HEK293T (cell line): ENCODE results near the gene AEN.

Source experiments
- CTCF ChIA-PET: fragments of 350-600 bp; formaldehyde crosslinking; extraction: SDS; loops from one replicate; lab custom pipeline; 2021; ENCODE audit warnings: antibody characterized with exemption, inconsistent platforms; lab: Yijun Ruan, JAX
- POLR2A ChIA-PET: fragments of 350-600 bp; formaldehyde crosslinking; extraction: SDS; loops from one replicate; lab custom pipeline; 2020; ENCODE audit warnings: antibody characterized with exemption, inconsistent platforms; lab: Yijun Ruan, JAX
- DNase-seq: peaks from one replicate; pipeline ENCODE4 v3.0.0; 2012; ENCODE audit warnings: mixed read lengths; ENCODE audit errors: extremely low spot score
- ARNT ChIP-seq: fragments of 450-650 bp; IDR thresholded peaks from 2 replicates; pipeline ENCODE4 v1.6.1; 2017; ENCODE audit warnings: mild to moderate bottlenecking
- BHLHE40 ChIP-seq: fragments of 450-650 bp; IDR thresholded peaks from 2 replicates; pipeline ENCODE4 v1.6.1; 2016; ENCODE audit warnings: mild to moderate bottlenecking, moderate library complexity, borderline replicate concordance
- CTBP1 ChIP-seq: fragments of 450-650 bp; IDR thresholded peaks from 2 replicates; pipeline ENCODE4 v1.6.1; 2016; ENCODE audit warnings: borderline replicate concordance
- ELF4 ChIP-seq: fragments of 450-650 bp; IDR thresholded peaks from 2 replicates; pipeline ENCODE4 v1.6.1; 2017; ENCODE audit warnings: antibody characterized with exemption
- FOXA1 ChIP-seq: fragments of 450-650 bp; IDR thresholded peaks from 2 replicates; pipeline ENCODE4 v1.6.1; 2016; ENCODE audit warnings: mild to moderate bottlenecking
- FOXK2 ChIP-seq: fragments of 450-650 bp; IDR thresholded peaks from 2 replicates; pipeline ENCODE4 v1.6.1; 2016; ENCODE audit warnings: mild to moderate bottlenecking
- FOXM1 ChIP-seq: fragments of 450-650 bp; IDR thresholded peaks from 2 replicates; pipeline ENCODE4 v1.6.1; 2017; ENCODE audit warnings: mild to moderate bottlenecking, borderline replicate concordance
- HDGF ChIP-seq: fragments of 450-650 bp; IDR thresholded peaks from 2 replicates; pipeline ENCODE4 v1.6.1; 2017; ENCODE audit warnings: antibody characterized with exemption, borderline replicate concordance
- L3MBTL2 ChIP-seq: fragments of 450-650 bp; conservative IDR thresholded peaks from 2 replicates; pipeline ENCODE4 v1.6.1; 2016; ENCODE audit warnings: mild to moderate bottlenecking
- LEF1 ChIP-seq: fragments of 450-650 bp; IDR thresholded peaks from 2 replicates; pipeline ENCODE4 v1.6.1; 2017; ENCODE audit warnings: mild to moderate bottlenecking, borderline replicate concordance
- NFRKB ChIP-seq: fragments of 450-650 bp; IDR thresholded peaks from 2 replicates; pipeline ENCODE4 v1.6.1; 2016; ENCODE audit warnings: mild to moderate bottlenecking, moderate library complexity
- PKNOX1 ChIP-seq: fragments of 450-650 bp; IDR thresholded peaks from 2 replicates; pipeline ENCODE4 v1.6.1; 2016
- SP1 ChIP-seq: fragments of 450-650 bp; IDR thresholded peaks from 2 replicates; pipeline ENCODE4 v1.6.1; 2017
- SUZ12 ChIP-seq: fragments of 450-650 bp; IDR thresholded peaks from 2 replicates; pipeline ENCODE4 v1.6.1; 2016; ENCODE audit warnings: mild to moderate bottlenecking
- TARDBP ChIP-seq: fragments of 450-650 bp; IDR thresholded peaks from 2 replicates; pipeline ENCODE4 v1.6.1; 2016
- ZNF384 ChIP-seq: fragments of 450-650 bp; IDR thresholded peaks from 2 replicates; pipeline ENCODE4 v1.6.1; 2016

The AEN gene

GRCh38 chr15:88652456-88653199, 31.5 kb downstream of the AEN start:
- POLR2A ChIA-PET, result no interaction called here
- TF ChIP-seq LEF1 (no peak), NFRKB (no peak), FOXK2 (no peak), HDGF (no peak), FOXA1 (no peak), BHLHE40 (no peak), SP1 (no peak), ZNF384 (no peak), FOXM1 (no peak), TARDBP (no peak), PKNOX1 (no peak), CTBP1 (no peak), ELF4 (no peak), SUZ12 (no peak)
- CTCF ChIA-PET, result no interaction called here
- DNase-seq, result no peak

GRCh38 chr15:88653200-88654064, 32.3 kb downstream of the AEN start:
- ChIA-PET CTCF (interaction anchor here (1.1 to 1.2 kb wide), 2 partner anchors 29 to 178 kb away, joined by 3 to 4 read pairs; no protein-coding TSS in a partner anchor), POLR2A (interaction anchor here (0.7 kb wide), 1 partner anchor 922 kb away, joined by 3 read pairs; the partner anchor contains the start of gene TICRR)
- no peak for TF ChIP-seq FOXK2
- TF ChIP-seq CTBP1, result no peak
- TF ChIP-seq ARNT, result no peak
- TF ChIP-seq SP1, result no peak
- no peak for TF ChIP-seq ZNF384
- no peak for TF ChIP-seq FOXA1
- no peak for TF ChIP-seq L3MBTL2
- TF ChIP-seq TARDBP, result no peak
- TF ChIP-seq BHLHE40, result no peak
- TF ChIP-seq NFRKB, result no peak
- TF ChIP-seq ELF4, result no peak
- TF ChIP-seq FOXM1, result no peak
- TF ChIP-seq PKNOX1, result no peak
- DNase-seq, result no peak

GRCh38 chr15:88654430-88655102, 33.4 kb downstream of the AEN start:
- CTCF ChIA-PET, result interaction anchor here (0.7 to 1.2 kb wide), 3 partner anchors 30 to 545 kb away, joined by 3 to 4 read pairs (median 3); no protein-coding TSS in a partner anchor
- no peak for DNase-seq
- POLR2A ChIA-PET, result no interaction called here
- TF ChIP-seq ZNF384 (no peak), SP1 (no peak), ELF4 (no peak), LEF1 (no peak), BHLHE40 (no peak), FOXM1 (no peak), L3MBTL2 (no peak), TARDBP (no peak), ARNT (no peak), NFRKB (no peak), HDGF (no peak), SUZ12 (no peak)

- ChIA-PET CTCF (interaction anchor here (0.7 to 1.0 kb wide), 3 partner anchors 24 to 545 kb away, joined by 3 read pairs; no protein-coding TSS in a partner anchor), POLR2A (no interaction called here)
- no peak for DNase-seq
- TF ChIP-seq BHLHE40 (no peak), TARDBP (no peak), L3MBTL2 (no peak), FOXA1 (no peak), CTBP1 (no peak)
These were observed 34.0 kb downstream of the AEN start for GRCh38 chr15:88655103-88655553.

GRCh38 chr15:88655800-88656488, 34.8 kb downstream of the AEN start:
- ChIA-PET CTCF (interaction anchor here (0.9 to 3.1 kb wide), 4 partner anchors 25 to 179 kb away, joined by 3 to 17 read pairs (median 5); no protein-coding TSS in a partner anchor), POLR2A (no interaction called here)
- TF ChIP-seq FOXM1 (no peak), ZNF384 (no peak), NFRKB (no peak), FOXA1 (no peak), TARDBP (no peak), HDGF (no peak), FOXK2 (no peak), BHLHE40 (no peak), CTBP1 (no peak), SUZ12 (no peak)

More at GRCh38 chr15:88655800-88656488, 34.8 kb downstream of the AEN start:
- no peak for DNase-seq
